CD4-positive, alpha-beta T cell treated with Interleukin-15 for 4 hours (primary cell): ENCODE results near the gene RNF151.
"Not testable (repeated sequence)": the region's sequence is repeated elsewhere in the genome, so short reads cannot be mapped to it uniquely, and the experiment has no call there.

Experiments used
- DNase-seq: peaks from one replicate; pipeline ENCODE4 v3.0.0-alpha.2; 2020; ENCODE audit warnings: low spot score

RNF151 gene

GRCh38 chr16:1960665-1961630, 5.7 kb upstream of the RNF151 start:
- no peak for DNase-seq

DNA sequence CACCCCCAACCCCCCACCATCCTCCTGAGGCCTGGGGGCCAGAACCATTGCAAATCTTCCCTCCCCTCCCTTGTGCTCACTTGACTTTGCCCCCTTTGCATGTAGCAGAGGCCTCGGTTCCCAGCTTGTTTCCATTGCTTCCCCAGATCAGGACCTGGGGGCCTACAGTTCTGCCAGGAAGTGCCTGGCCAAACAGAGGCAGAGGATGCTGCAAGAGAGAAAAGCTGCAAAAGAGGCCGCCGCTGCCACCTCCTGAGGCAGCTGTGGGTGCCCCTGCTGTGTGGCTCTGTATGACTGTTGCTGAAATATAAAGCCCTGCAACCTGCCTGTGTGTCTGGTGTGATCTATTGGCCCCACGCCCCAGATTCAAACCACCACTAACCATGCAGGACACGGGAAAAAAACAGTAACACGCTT, 5.0 kb upstream of the RNF151 start:
- DNase-seq = no peak

DNA sequence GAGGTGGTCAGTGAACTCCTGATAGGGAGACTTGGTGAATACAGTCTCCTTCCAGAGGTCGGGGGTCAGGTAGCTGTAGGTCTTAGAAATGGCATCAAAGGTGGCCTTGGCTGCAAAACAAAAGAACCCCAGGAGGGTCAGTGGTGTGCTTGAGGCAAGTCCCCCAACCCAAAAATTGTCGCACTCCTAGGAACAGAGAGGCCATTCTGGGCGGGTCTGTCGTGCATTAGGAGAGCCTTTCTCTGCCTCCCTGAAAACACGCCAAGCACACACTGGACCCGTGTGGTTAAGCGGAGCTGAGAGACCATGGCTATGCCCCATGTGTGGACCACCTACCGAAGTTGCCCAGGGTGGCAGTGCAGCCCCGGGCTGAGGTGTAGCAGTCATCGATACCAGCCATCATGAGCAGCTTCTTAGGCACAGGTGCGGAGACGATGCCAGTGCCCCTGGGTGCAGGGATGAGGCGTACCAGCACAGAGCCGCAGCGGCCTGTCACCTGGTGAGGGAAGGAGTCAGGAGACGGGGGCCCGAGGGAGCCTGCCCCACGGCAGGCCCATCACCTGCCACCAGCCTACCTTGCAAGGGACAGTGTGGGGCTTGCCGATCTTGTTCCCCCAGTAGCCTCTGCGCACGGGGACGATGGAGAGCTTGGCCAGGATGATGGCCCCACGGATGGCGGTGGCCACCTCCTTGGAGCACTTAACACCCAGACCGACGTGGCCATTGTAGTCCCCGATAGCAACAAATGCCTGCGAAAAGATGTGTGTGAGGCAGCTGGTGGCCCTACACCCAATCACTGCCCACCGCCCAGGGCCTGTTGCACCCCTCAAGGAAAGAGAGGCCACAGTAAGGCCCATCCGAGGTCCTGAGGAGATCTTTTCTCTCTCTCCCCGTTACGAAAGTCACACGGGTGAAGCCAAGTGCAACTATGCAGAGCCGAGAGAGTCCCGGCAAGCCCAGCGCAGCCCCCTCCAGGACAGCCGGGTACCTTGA, 4.2 kb upstream of the RNF151 start:
- not testable (repeated sequence) for DNase-seq

DNA sequence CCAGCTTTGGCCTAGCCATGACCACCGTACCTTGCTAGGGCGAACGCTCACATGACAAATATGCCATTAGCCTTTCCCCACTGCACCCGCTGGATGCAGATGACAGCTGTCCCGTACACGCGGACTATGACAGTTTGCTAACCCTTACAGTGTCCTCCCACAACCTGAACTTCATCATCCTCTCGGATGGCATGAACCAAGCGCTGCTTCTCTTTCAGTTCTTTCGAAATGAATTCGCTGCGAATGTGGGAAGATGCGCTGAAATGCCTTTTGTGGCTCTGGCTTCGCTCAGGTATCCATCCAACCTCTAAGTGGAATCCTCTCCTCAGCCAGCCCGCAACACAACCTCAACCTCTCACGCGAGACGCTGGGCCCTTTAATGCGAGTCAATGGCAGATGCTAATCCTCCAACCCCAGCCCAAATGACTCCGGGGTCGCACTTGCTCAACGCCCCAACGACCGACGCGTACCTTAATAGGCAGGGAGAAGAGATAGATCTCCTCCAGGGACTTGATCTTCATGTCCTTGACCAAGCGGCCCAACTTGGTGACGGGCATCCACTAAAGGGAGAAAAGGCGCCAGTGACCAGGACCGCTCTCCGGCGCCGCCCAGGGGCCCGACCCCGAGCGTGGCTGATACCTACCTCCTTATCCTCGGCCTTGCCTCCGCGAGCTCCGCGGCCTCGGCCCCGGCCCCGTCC, 2.7 kb upstream of the RNF151 start:
- DNase-seq = peak; percentile 36

DNA sequence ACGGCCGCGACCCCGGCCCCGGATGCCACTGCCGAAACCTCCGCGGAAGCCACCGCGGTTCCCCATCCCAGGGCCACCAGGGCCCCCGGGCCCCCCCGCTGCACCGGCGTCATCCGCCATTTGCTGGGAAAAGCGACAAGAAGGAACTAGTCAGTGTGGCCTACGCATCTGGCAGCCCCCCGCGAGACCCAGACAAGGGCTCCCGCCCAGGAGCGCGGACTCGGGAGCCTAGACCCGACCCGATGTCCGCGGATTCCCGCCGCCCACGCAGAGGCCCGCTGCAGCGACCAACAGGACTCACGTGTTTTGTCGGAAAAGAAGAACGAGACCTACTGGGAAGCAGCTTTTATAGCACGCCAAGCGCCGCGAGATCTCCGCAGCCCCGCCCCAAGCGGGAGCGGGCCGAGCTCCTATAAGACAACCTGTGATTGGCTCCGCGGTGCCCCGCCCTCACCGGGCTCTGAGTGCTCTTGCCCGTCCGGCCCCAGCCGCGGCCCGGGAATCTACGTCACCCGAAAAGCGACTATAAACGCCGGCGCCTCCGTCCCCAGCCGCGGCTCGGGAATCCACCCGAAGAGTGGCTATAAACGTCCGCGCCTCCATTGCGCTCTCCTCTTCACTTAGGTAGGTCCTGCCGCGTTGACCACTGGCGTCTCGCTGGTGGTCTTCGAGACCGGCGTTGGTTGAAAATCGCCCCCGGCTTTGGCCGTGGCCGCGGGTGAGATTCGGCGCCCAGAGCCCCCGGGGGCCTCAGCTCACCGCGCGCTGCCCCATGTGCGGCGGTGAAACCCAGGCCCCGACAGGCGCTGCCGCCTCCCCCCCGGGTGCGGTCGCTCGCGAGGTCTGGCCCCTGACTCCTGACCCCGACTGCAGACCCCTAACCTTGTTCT, 1.9 kb upstream of the RNF151 start, which contains the start of gene RPS2:
Gene RPS2, minus strand, starts transcription at position 321 of the 890 bp plus-strand sequence. Its CDS starts 201 bp downstream, at position 120.
- peak; percentile 99 for DNase-seq

- no peak for DNase-seq
Observed at GRCh38 chr16:1965396-1966001, 1.2 kb upstream of the RNF151 start.

DNA sequence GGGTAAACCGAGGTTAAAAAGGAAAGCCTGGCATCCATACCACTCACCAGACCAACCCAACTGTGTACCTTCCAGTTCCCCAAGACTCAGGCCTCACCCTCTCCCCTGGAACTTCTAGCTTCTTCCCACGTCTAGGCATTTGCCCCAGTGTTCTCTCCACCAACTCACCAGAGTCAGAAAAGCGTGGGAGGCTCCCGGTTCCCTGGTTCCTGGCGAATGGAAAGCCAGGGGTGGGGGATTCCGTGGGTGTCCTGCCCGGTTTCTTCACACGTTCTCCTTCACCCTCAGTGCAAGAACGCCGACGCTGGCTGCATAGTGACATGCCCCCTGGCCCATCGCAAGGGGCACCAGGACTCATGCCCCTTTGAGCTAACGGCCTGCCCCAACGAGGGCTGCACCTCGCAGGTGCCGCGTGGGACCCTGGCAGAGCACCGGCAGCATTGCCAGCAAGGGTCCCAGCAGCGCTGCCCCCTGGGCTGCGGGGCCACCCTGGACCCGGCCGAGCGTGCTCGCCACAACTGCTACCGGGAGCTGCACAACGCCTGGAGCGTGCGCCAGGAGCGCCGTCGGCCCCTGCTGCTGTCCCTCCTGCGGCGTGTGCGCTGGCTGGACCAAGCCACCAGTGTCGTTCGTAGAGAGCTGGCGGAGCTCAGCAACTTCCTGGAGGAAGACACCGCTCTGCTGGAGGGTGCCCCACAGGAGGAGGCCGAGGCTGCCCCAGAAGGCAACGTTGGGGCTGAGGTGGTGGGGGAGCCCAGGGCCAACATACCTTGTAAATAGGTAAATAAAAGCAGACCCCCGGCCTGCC, 1.7 kb downstream of the RNF151 start:
- no peak for DNase-seq

- peak; percentile 96 for DNase-seq
Observed at GRCh38 chr16:1971796-1972489, 5.3 kb downstream of the RNF151 start, which contains the start of gene TBL3. Gene TBL3 (plus strand): TSS chr16:1972053. CDS start chr16:1972165, 112 bp downstream.

- DNase-seq = no peak
Observed at GRCh38 chr16:1972490-1972877, 5.8 kb downstream of the RNF151 start.

- no peak for DNase-seq
Observed at GRCh38 chr16:1973461-1974156, 7.0 kb downstream of the RNF151 start.

DNA sequence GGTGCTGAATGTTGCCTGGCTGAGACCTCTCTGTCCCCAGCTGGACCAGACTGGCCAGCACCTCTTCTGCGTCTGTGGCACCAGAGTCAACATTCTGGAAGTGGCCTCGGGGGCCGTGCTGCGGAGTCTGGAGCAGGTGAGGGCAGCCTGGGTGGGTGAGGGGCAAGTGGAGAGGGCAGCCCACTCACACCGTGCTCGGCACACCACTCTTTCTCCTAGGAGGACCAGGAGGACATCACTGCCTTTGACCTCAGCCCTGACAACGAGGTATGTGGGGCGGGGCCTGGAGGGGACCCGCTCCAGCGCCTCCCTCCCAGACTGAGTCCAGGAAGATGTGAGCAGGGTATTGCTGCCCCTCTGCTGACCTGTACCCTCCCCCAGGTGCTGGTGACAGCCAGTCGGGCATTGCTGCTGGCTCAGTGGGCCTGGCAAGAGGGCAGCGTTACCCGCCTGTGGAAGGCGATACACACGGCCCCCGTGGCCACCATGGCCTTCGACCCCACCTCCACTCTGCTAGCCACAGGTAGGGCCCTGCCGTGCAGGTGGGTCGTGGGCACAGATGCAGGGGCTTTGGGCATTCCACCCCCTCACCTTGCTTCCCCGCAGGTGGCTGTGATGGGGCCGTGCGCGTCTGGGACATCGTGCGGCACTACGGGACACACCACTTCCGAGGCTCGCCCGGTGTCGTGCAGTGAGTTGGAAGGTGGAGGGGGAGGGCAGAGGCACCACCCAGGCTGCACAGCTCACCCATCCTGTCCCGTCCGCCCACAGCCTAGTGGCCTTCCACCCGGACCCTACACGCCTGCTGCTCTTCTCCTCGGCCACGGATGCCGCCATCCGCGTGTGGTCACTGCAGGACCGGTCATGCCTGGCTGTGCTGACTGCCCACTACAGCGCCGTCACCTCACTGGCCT, 7.8 kb downstream of the RNF151 start:
- no peak for DNase-seq

DNA sequence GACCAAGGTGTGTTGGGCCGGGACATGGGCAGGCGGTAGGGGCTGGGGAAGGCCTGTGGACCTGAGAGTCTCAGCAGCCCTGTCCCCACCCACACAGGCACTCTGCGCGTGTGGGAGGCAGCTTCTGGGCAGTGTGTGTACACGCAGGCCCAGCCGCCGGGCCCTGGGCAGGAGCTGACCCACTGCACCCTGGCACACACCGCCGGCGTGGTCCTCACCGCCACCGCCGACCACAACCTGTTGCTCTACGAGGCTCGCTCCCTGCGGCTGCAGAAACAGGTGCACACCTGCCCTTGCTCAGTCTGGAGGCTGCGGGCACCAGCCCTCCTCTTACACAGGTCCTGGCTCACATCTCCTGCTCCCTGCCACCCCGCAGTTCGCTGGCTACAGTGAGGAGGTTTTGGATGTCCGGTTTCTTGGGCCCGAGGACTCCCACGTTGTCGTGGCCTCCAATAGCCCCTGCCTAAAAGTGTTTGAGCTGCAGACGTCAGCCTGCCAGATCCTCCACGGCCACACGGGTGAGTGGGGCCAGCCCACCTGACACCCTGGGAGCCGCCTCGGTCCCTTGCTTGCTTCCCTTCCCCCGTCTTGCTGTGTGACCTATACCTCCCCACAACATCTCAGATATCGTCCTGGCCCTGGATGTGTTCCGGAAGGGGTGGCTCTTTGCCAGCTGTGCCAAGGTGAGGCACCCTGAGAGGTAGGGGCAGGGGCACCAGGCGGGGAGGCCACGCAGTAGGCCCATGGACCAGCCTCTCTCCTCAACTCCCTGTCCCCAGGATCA, 9.0 kb downstream of the RNF151 start:
- DNase-seq = no peak

DNA sequence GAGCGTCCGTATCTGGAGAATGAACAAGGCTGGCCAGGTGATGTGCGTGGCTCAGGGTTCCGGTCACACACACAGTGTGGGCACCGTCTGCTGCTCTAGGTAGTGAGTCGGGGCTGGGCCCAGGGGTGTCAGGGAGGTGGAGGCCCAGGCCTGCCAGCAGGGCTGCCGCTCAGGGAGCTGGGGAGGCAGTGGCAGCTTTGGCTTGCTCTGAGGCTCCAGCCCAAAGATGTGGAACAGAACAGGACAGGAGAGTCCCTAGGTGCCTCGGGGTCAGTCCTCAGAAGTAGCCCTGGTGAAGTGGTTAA, 9.5 kb downstream of the RNF151 start:
- DNase-seq = no peak

DNA sequence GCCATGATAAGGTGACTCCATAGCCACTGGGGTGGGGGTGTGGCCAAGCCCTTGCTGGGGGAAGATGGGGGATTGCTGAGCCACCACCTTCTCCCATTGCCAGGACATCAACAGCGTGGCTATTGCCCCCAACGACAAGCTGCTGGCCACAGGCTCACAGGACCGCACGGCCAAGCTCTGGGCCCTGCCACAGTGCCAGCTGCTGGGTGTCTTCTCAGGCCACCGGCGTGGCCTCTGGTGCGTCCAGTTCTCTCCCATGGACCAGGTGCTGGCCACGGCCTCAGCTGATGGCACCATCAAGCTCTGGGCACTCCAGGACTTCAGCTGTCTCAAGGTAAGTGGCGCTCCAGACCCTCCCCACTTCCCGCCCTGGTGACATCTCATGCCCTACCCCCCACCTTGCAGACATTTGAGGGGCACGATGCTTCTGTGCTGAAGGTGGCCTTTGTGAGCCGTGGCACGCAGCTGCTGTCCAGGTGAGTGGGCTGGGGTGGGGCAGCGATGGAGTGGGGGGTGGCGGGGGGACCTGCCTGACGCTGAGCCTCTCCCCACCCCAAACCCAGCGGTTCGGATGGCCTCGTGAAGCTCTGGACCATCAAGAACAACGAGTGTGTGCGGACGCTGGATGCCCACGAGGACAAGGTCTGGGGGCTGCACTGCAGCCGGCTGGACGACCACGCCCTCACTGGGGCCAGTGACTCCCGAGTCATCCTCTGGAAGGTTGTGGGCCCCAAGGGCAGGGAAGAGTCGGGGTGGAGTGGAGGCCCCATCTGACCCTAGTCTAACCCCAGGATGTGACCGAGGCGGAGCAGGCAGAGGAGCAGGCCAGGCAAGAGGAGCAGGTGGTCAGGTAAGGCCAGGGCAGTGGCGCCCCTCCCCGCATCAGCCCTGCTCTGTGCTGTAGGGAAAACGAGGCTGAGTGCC, 10.6 kb downstream of the RNF151 start:
- DNase-seq = no peak

- DNase-seq = no peak
Observed at GRCh38 chr16:1977875-1978268, 11.2 kb downstream of the RNF151 start.
